Measurements from ENCODE around the gene C21orf58.

DNA sequence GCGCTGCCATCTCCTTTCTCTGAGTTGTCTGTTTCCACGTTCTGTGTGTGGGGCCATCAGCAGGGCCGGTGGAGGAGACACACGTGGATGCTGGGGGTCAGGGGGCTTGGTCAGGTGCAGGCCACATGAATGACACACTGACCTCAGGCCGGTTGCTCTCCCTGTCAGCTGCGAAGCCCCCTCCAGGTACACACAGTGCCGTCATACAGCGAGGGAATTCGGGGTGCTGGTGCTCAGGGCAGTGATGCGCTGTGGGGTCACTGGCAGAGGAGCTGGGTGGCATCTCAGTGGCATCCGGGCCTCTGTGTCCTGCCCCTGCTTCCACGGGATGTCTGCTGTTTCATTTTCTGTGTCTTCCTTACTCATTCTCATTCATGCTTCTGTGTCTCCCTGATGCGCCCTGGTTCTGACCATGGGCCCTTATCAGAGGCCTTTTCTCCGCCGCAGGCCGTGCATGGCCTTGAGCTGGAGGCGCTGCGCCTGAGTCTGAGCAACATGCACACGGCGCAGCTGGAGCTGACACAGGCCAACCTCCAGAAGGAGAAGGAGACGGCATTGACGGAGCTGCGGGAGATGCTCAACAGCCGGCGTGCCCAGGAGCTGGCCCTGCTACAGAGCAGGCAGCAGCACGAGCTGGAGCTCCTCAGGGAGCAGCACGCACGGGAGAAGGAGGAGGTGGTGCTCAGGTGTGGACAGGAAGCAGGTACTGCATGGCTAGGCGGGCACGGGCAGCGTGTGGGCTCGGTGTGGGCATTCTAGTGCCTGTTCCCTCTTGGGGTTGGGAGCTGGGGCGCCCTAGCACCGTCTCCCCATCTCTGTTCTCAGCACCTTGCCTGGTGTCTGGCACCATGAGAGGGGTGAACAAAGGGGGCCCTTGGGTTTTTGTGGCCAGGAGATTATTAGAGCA, 22.9 kb upstream of the C21orf58 start:
- TF ChIP-seq GATA3 (IDR thresholded peaks at IDR 0.05; ENCODE audit: low read depth, low read length) (no peak), GATA2 (IDR thresholded peaks at IDR 0.05; ENCODE audit: low read depth, low read length) (no peak)
